GM23338 (cell line): Measurements from ENCODE around the gene UBASH3A.

Source experiments
- POLR2AphosphoS5 ChIP-seq: IDR thresholded peaks from 2 replicates; pipeline ENCODE4 v1.6.1; 2016; ENCODE audit warnings: antibody characterized with exemption, low read depth
- STAT1 ChIP-seq: IDR thresholded peaks from one replicate; pipeline ENCODE4 v1.6.1; 2016; ENCODE audit warnings: antibody characterized with exemption; ENCODE audit not compliant: unreplicated experiment
- ZNF114 ChIP-seq: fragments of 250-450 bp; sonication (Bioruptor Pico); IDR thresholded peaks from 2 replicates; pipeline ENCODE4 v1.5.0; 2020; ENCODE audit warnings: mild to moderate bottlenecking, moderate library complexity
- TF ChIP-seq, protein P1 (sequence below), 2 experiments: fragments of 200-600 bp in 1 of 2; sonication (generic) in 1 of 2; conservative IDR thresholded peaks; 2 replicates each; pipeline versions ENCODE4 v1.5.1 to v1.6.1; 2016 to 2017; ENCODE audit warnings: antibody characterized with exemption in 2 of 2, low read depth in 2 of 2, mild to moderate bottlenecking in 2 of 2, moderate library complexity in 1 of 2
- TF ChIP-seq, protein P2 (sequence below): IDR thresholded peaks from one replicate; pipeline ENCODE4 v1.6.1; 2018; ENCODE audit warnings: antibody characterized with exemption; ENCODE audit not compliant: unreplicated experiment

DNA sequence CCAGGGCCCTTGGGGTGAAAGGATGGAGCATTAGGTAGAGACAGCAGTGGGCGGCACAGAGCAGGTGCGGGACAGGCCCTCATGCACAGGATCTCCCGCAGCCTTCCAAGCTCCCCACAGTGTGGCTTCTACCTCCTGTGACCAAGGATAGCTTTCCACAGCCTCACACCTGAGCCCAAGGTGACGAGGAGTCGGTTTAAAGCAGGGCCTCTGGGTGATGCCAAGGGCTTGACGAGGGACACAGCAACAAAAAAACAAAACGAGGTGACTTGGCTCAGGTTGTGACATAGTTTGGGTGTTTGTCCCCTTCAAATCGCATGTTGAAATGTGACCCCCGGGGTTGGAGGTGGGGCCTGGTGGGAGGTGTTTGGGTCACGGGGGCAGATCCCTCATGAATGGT is 77.0 kb downstream of the UBASH3A start:
- TF ChIP-seq, protein P1, sequence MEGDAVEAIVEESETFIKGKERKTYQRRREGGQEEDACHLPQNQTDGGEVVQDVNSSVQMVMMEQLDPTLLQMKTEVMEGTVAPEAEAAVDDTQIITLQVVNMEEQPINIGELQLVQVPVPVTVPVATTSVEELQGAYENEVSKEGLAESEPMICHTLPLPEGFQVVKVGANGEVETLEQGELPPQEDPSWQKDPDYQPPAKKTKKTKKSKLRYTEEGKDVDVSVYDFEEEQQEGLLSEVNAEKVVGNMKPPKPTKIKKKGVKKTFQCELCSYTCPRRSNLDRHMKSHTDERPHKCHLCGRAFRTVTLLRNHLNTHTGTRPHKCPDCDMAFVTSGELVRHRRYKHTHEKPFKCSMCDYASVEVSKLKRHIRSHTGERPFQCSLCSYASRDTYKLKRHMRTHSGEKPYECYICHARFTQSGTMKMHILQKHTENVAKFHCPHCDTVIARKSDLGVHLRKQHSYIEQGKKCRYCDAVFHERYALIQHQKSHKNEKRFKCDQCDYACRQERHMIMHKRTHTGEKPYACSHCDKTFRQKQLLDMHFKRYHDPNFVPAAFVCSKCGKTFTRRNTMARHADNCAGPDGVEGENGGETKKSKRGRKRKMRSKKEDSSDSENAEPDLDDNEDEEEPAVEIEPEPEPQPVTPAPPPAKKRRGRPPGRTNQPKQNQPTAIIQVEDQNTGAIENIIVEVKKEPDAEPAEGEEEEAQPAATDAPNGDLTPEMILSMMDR (conservative IDR thresholded peaks at IDR 0.05; ENCODE audit: low read depth in 2 of 2): no peak
- TF ChIP-seq ZNF114 (CRISPR knock-in tag): no peak
- no peak for TF ChIP-seq POLR2AphosphoS5
- no peak for TF ChIP-seq STAT1
- TF ChIP-seq, protein P2, sequence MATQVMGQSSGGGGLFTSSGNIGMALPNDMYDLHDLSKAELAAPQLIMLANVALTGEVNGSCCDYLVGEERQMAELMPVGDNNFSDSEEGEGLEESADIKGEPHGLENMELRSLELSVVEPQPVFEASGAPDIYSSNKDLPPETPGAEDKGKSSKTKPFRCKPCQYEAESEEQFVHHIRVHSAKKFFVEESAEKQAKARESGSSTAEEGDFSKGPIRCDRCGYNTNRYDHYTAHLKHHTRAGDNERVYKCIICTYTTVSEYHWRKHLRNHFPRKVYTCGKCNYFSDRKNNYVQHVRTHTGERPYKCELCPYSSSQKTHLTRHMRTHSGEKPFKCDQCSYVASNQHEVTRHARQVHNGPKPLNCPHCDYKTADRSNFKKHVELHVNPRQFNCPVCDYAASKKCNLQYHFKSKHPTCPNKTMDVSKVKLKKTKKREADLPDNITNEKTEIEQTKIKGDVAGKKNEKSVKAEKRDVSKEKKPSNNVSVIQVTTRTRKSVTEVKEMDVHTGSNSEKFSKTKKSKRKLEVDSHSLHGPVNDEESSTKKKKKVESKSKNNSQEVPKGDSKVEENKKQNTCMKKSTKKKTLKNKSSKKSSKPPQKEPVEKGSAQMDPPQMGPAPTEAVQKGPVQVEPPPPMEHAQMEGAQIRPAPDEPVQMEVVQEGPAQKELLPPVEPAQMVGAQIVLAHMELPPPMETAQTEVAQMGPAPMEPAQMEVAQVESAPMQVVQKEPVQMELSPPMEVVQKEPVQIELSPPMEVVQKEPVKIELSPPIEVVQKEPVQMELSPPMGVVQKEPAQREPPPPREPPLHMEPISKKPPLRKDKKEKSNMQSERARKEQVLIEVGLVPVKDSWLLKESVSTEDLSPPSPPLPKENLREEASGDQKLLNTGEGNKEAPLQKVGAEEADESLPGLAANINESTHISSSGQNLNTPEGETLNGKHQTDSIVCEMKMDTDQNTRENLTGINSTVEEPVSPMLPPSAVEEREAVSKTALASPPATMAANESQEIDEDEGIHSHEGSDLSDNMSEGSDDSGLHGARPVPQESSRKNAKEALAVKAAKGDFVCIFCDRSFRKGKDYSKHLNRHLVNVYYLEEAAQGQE: no peak
